Fibroblast of pulmonary artery (primary cell): ENCODE measurements around the gene ME3.

Experiments
- DNase-seq: peaks from one replicate; pipeline ENCODE4 v3.0.0-alpha.2; 2010; ENCODE audit warnings: low read depth
- H3K4me3 ChIP-seq: replicated peaks from 2 replicates; pipeline ENCODE4 v1.5.1; 2011; ENCODE audit warnings: low read depth, mild to moderate bottlenecking, control low read depth, low read length, moderate library complexity
- TF ChIP-seq, protein P1 (sequence below): IDR thresholded peaks from 2 replicates; pipeline ENCODE4 v1.5.1; 2011; ENCODE audit warnings: mild to moderate bottlenecking, control low read depth, low read length, inconsistent platforms; ENCODE audit errors: missing control alignments

Gene ME3

DNA sequence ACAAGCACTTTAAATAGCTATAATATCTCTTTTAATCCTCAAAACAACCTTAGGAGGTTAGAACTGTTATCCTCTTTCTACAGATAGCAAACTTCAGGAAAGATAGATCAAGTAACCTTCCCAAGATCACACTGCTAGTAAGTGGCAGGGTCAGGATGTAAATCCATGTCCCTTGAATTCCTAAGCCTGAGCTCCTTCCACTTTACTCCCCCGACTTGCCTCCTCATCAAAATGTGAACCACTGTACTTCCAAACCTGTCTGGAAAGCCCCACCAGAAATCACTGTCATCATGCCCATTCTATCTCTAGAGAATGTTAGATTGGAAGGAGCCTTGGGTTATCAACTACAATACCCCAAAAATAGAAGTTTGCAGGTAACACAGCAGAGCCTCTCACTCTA is 33.7 kb downstream of the ME3 start:
- no peak for DNase-seq
- TF ChIP-seq, protein P1, sequence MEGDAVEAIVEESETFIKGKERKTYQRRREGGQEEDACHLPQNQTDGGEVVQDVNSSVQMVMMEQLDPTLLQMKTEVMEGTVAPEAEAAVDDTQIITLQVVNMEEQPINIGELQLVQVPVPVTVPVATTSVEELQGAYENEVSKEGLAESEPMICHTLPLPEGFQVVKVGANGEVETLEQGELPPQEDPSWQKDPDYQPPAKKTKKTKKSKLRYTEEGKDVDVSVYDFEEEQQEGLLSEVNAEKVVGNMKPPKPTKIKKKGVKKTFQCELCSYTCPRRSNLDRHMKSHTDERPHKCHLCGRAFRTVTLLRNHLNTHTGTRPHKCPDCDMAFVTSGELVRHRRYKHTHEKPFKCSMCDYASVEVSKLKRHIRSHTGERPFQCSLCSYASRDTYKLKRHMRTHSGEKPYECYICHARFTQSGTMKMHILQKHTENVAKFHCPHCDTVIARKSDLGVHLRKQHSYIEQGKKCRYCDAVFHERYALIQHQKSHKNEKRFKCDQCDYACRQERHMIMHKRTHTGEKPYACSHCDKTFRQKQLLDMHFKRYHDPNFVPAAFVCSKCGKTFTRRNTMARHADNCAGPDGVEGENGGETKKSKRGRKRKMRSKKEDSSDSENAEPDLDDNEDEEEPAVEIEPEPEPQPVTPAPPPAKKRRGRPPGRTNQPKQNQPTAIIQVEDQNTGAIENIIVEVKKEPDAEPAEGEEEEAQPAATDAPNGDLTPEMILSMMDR: no peak
- H3K4me3 ChIP-seq: no peak overlapping the region

DNA sequence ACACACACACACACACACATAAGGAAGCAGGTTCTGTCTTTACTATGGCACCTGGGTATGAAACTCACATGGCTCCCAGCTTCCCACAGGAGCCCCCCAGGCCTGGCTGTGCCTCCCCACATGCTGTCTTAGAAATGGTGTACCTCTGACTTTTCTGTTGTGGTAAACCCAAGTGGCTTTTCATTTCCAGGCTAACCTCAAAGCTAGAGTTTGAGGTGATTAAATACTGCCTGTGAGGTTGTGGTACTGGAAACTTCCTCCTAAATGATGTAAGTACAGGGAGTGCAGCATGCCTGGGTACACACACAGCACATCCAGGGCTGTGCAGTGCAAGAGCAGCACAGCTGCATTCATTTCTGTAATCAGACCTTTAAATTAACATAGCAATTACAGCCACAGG is 34.4 kb downstream of the ME3 start:
- TF ChIP-seq, protein P1: no peak
- H3K4me3 ChIP-seq: no peak overlapping the region
- no peak for DNase-seq

DNA sequence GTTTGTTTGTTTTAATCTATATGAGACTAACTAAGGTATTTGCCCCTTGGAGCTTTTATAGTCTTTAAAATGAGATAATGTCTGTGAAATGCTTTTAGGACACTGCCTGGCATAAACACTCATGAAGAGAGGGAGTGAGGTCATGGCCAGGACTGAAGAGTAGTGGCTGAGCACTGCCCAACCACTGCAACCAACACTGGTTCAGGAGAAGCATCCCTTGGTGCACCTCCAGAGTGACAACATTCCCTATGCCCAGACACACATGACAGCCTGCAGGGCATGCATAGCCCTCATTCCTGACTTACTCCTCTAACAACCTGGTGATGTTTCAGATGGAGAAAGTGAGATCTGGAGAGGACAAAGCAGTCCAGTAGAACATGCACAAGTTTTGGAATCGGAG is 36.1 kb downstream of the ME3 start:
- H3K4me3 ChIP-seq: no peak overlapping the region
- TF ChIP-seq, protein P1: no peak
- DNase-seq: no peak

DNA sequence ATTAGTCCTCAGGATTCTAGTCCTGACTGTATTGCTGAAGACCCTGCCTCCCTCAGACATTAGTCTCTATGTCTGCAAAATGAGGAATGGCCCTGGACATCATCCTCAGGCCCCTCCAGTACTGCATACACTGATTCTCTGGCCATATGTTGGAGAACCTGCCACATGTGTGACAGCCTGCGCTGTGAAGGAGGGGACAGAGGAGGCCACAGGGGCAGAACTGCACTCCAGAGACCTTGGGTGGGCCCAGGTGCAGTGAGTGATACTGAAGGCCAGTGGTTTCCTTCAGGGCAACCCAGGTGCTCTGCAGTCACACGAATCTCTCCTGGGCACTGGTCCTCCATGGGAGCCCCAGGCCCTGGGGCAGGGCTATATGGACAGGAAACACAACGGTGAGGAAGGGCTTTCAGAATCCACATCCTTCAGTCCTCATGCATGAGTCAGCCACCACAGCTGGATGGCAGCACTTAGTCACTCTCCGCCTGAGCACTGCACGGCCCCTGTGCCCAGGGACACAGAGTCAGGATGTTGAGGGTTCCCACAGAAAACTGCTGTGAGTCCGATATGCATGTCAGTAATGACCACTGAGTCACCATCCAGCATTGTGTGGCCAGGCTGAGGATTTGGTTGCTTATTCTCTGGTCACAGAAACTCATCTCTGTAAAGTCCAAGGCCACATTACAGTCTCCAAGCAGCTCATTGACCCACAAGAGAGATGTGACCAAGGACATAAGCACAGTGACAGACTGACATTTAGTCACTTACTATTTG is 39.7 kb downstream of the ME3 start:
- peak; percentile 90 for DNase-seq
- H3K4me3 ChIP-seq: no peak overlapping the region
- TF ChIP-seq, protein P1: peak; percentile 58

- TF ChIP-seq, protein P1: no peak
- H3K4me3 ChIP-seq: no peak overlapping the region
- no peak for DNase-seq
Measured at GRCh38 chr11:86630229-86630981, 42.0 kb downstream of the ME3 start.

GRCh38 chr11:86629045-86629706 is 43.2 kb downstream of the ME3 start:
- H3K4me3 ChIP-seq: no peak overlapping the region
- DNase-seq: peak; percentile 73
- TF ChIP-seq, protein P1: no peak
